Activated naive CD8-positive, alpha-beta T cell treated with anti-CD3 and anti-CD28 coated beads, Interleukin-2, amount 10 ng/mL, durations not matched to agents 7 days and 5 days (primary cell): ENCODE results near the gene LYRM7. TPM values are rescaled to one million over a fixed set of nuclear protein-coding genes. Genes with fewer than 3 reads are reported as not detected.
A peak's percentile ranks its signal among the peaks of the same experiment; 100 is the strongest.

Experiments used
- ATAC-seq: fragments of 150-1000 bp; cut with Tn5 transposase; one replicate; pipeline ENCODE4 v1.10.0; 2021; ENCODE audit warnings: low read depth, moderate library complexity
- POLR2A ChIA-PET: fragments of 350-600 bp; sonication (Branson Sonifier 250); formaldehyde crosslinking; loops from one replicate; lab custom pipeline; 2021; ENCODE audit warnings: antibody characterized with exemption; lab: Charles Lee
- DNase-seq: peaks from one replicate; pipeline ENCODE4 v3.0.0; 2021
- H3K27ac Mint-ChIP-seq: one replicate; pipeline ENCODE4 v1.8.0; 2022; ENCODE audit warnings: mild to moderate bottlenecking, mixed read lengths
- H3K27me3 Mint-ChIP-seq: one replicate; pipeline ENCODE4 v1.8.0; 2022; ENCODE audit warnings: mild to moderate bottlenecking, moderate library complexity, mixed read lengths
- H3K36me3 Mint-ChIP-seq: one replicate; pipeline ENCODE4 v1.8.0; 2021; ENCODE audit warnings: mild to moderate bottlenecking, mixed read lengths
- H3K4me1 Mint-ChIP-seq: one replicate; pipeline ENCODE4 v1.8.0; 2021; ENCODE audit warnings: mixed read lengths
- H3K4me3 Mint-ChIP-seq: one replicate; pipeline ENCODE4 v1.8.0; 2022; ENCODE audit warnings: mild to moderate bottlenecking, moderate library complexity, mixed read lengths
- H3K9me3 Mint-ChIP-seq: one replicate; pipeline ENCODE4 v1.8.0; 2021; ENCODE audit warnings: mixed read lengths
- total RNA-seq, 2 experiments: library from RNA; stranded (reverse); gene quantifications; one replicate each; pipeline ENCODE4 v1.2.3, GENCODE V29; 2021

Gene LYRM7
- total RNA-seq, 2 experiments from 2014 or later: 15.0 to 18.2 TPM

- Mint-ChIP-seq H3K27ac (peak overlapping the region; percentile 94), H3K27me3 (no peaks in the 10 kb centered on the region), H3K9me3 (no peaks in the 10 kb centered on the region), H3K4me3 (peak overlapping the region; percentile 98), H3K36me3 (peaks cover 44% of the 10 kb centered on the region), H3K4me1 (peaks cover 43% of the 10 kb centered on the region)
- DNase-seq (no peak), ATAC-seq (no peak)
- POLR2A ChIA-PET: interaction anchor here (0.6 to 2.6 kb wide), 15 partner anchors 50 to 253 kb away, joined by 3 to 34 read pairs (median 3); partner anchors contain the start of gene CDC42SE2
Measured at GRCh38 chr5:131163276-131164119, 7.2 kb upstream of the LYRM7 start.

DNA sequence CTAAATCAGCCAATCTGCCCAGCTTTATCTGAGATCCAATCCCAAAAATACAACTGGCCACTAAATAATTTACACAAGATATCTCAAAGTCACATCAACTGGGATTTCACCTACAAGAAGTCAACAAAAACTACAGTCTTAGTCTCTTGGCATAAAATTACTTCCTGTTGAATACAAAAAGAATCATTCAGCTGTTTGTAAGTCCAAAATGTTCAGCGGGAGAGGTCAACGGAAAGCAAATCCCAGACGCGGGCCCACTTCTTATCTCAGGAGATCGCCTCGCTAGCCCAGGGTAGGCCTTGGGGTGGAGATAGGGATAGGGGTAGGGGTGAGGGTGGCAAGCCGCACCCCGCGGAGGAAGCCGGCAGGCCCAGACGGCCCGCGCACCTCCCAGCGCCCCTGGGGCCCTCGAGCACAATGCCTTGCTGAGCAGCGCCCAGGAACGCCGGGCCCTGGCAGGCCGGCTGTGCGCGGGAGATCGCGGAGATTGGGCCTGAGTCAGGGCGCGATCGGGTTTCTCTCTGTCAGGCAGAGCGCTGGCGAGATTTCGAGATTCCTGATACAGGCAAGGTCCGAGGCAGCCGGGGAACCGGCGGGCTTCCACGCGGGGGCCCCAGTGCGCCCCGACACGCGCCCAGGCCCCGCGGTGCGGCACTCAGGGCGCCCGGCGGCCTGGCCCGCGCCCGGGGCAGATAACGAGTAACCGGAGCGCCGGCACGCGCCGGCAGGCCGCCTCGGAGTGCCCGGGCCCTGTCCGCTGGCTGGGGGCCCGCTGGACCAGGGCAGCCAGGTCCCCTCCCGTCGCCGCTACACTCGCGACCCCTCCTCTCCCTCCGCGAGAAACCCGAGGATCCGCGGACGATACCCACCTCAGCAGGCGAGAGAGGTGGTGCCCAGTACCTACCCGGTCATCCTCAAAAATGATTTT is 6.3 kb upstream of the LYRM7 start:
- peaks cover 39% of the 10 kb centered on the region for H3K4me1 Mint-ChIP-seq
- ATAC-seq (peak; percentile 72), DNase-seq (peak; percentile 81)
- H3K27me3 Mint-ChIP-seq: no peaks in the 10 kb centered on the region
- peak overlapping the region; percentile 97 for H3K27ac Mint-ChIP-seq
- H3K9me3 Mint-ChIP-seq: no peaks in the 10 kb centered on the region
- POLR2A ChIA-PET: interaction anchor here (0.6 to 2.6 kb wide), 18 partner anchors 45 to 252 kb away, joined by 3 to 34 read pairs (median 4); partner anchors contain the start of gene CDC42SE2
- peak overlapping the region; percentile 98 for H3K4me3 Mint-ChIP-seq
- H3K36me3 Mint-ChIP-seq: peaks cover 35% of the 10 kb centered on the region

- H3K9me3 Mint-ChIP-seq: no peaks in the 10 kb centered on the region
- H3K4me1 Mint-ChIP-seq: peaks cover 42% of the 10 kb centered on the region
- H3K27ac Mint-ChIP-seq: peak within 1 kb of the TSS; percentile 97
- peak; percentile 85 for ATAC-seq
- peak within 1 kb of the TSS; percentile 98 for H3K4me3 Mint-ChIP-seq
- DNase-seq: peak; percentile 97
- POLR2A ChIA-PET: interaction anchor here (0.6 to 1.7 kb wide), 18 partner anchors 11 to 249 kb away, joined by 3 to 17 read pairs (median 4); partner anchors contain the start of gene CDC42SE2
- H3K27me3 Mint-ChIP-seq: no peaks in the 10 kb centered on the region
- peaks cover 29% of the 10 kb centered on the region for H3K36me3 Mint-ChIP-seq
Measured at GRCh38 chr5:131165119-131165727, 5.5 kb upstream of the LYRM7 start, which contains the start of gene HINT1. Gene HINT1 (minus strand): TSS chr5:131165256. CDS start chr5:131165205, 51 bp downstream.

- POLR2A ChIA-PET: no interaction called here
- Mint-ChIP-seq H3K9me3 (no peaks in the 10 kb centered on the region), H3K27me3 (no peaks in the 10 kb centered on the region), H3K36me3 (peaks cover 10% of the 10 kb centered on the region), H3K4me1 (peaks cover 41% of the 10 kb centered on the region), H3K4me3 (no peak overlapping the region), H3K27ac (peak overlapping the region; percentile 55)
- no peak for ATAC-seq
- no peak for DNase-seq
Measured at GRCh38 chr5:131167615-131168014, 3.1 kb upstream of the LYRM7 start.

GRCh38 chr5:131169810-131170539 is 769 bp upstream of the LYRM7 start:
- H3K27ac Mint-ChIP-seq: peak overlapping the region; percentile 94
- peaks cover 44% of the 10 kb centered on the region for H3K4me1 Mint-ChIP-seq
- no peak for ATAC-seq
- no peaks in the 10 kb centered on the region for H3K27me3 Mint-ChIP-seq
- H3K9me3 Mint-ChIP-seq: no peaks in the 10 kb centered on the region
- H3K36me3 Mint-ChIP-seq: peaks cover 2% of the 10 kb centered on the region
- peak overlapping the region; percentile 97 for H3K4me3 Mint-ChIP-seq
- POLR2A ChIA-PET: interaction anchor here (1.0 to 1.2 kb wide), 3 partner anchors 87 to 96 kb away, joined by 4 read pairs; partner anchors contain the start of gene CDC42SE2
- no peak for DNase-seq

DNA sequence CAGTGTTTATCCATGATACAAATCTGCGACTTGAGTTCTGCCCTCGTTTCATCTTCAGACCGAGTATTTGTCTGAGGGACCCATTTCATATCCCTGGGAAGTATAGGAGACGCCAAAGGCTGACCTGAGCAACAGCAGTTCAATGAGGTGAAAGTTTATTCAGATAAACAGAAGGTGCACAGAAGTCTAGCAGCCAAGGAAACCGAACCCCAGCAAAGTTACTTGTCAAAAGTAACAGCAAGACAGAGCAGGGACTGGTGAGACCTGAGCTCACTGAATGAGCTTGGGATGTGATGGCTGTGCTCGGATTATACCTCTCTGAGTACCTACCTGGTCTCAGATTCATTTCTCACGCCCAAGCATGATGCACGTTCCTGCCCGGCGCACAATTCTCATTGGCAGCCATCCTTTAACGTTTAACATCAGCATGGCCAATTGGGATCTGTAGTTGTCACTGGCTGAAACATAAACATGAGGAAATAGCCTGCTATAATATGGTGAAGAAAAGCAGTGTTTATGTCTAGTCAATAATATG is 599 bp downstream of the LYRM7 start:
- Mint-ChIP-seq H3K27ac (peak overlapping the region; percentile 94), H3K4me3 (peak overlapping the region; percentile 97), H3K27me3 (no peaks in the 10 kb centered on the region), H3K9me3 (no peaks in the 10 kb centered on the region), H3K4me1 (peaks cover 40% of the 10 kb centered on the region), H3K36me3 (peaks cover 5% of the 10 kb centered on the region)
- ATAC-seq: no peak
- POLR2A ChIA-PET: interaction anchor here (0.7 to 1.7 kb wide), 6 partner anchors 53 to 94 kb away, joined by 3 to 6 read pairs (median 4); partner anchors contain the start of gene CDC42SE2
- DNase-seq: no peak

GRCh38 chr5:131180407-131180806 is 9.7 kb downstream of the LYRM7 start:
- Mint-ChIP-seq H3K36me3 (peaks cover 28% of the 10 kb centered on the region), H3K27ac (no peak overlapping the region), H3K27me3 (no peaks in the 10 kb centered on the region), H3K4me3 (no peak overlapping the region), H3K9me3 (peaks cover 1% of the 10 kb centered on the region), H3K4me1 (peaks cover 23% of the 10 kb centered on the region)
- ATAC-seq: no peak
- DNase-seq: no peak
- POLR2A ChIA-PET: interaction anchor here (1.2 kb wide), 1 partner anchor 15 kb away, joined by 3 read pairs; no protein-coding TSS in a partner anchor

DNA sequence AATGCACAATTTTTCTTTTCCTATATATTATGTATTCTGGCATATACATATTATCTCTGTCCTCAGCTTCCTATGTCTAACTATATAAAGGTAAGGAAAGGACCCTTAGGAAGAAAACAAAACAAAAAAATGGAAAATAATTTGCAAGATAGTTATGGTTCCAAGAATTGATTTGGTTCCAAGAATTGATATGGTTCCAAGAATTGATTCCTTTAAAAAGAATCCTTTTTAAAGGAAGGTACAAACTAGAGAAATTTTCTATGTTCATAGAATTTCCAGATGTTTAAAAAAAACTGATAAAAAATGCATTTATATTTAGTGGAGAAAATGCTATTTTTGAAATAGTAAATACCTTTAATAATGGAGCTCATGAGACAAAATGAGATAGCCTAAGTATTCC is 12.1 kb downstream of the LYRM7 start:
- POLR2A ChIA-PET: no interaction called here
- Mint-ChIP-seq H3K9me3 (no peaks in the 10 kb centered on the region), H3K4me3 (no peak overlapping the region), H3K27ac (no peak overlapping the region), H3K36me3 (peaks cover 20% of the 10 kb centered on the region), H3K27me3 (no peaks in the 10 kb centered on the region), H3K4me1 (peaks cover 14% of the 10 kb centered on the region)
- DNase-seq (no peak), ATAC-seq (no peak)

- POLR2A ChIA-PET: no interaction called here
Measured at GRCh38 chr5:131185523-131186104, 14.9 kb downstream of the LYRM7 start.

GRCh38 chr5:131186561-131187256 is 16.0 kb downstream of the LYRM7 start:
- Mint-ChIP-seq H3K9me3 (no peaks in the 10 kb centered on the region), H3K27me3 (no peaks in the 10 kb centered on the region), H3K27ac (no peak overlapping the region), H3K36me3 (peaks cover 32% of the 10 kb centered on the region), H3K4me3 (no peak overlapping the region), H3K4me1 (peaks cover 10% of the 10 kb centered on the region)
- POLR2A ChIA-PET: no interaction called here
- DNase-seq (no peak), ATAC-seq (no peak)

More at GRCh38 chr5:131185523-131186104, 14.9 kb downstream of the LYRM7 start:
- ATAC-seq: no peak
- H3K36me3 Mint-ChIP-seq: peaks cover 30% of the 10 kb centered on the region
- no peak overlapping the region for H3K27ac Mint-ChIP-seq
- H3K9me3 Mint-ChIP-seq: no peaks in the 10 kb centered on the region
- no peak overlapping the region for H3K4me3 Mint-ChIP-seq
- H3K4me1 Mint-ChIP-seq: peaks cover 10% of the 10 kb centered on the region
- DNase-seq: no peak
- H3K27me3 Mint-ChIP-seq: no peaks in the 10 kb centered on the region

- peaks cover 24% of the 10 kb centered on the region for H3K36me3 Mint-ChIP-seq
- POLR2A ChIA-PET: no interaction called here
- H3K9me3 Mint-ChIP-seq: no peaks in the 10 kb centered on the region
- no peak overlapping the region for H3K27ac Mint-ChIP-seq
- H3K4me3 Mint-ChIP-seq: no peak overlapping the region
- no peaks in the 10 kb centered on the region for H3K27me3 Mint-ChIP-seq
- no peak for ATAC-seq
- DNase-seq: no peak
- no peaks in the 10 kb centered on the region for H3K4me1 Mint-ChIP-seq
Measured at GRCh38 chr5:131193106-131193505, 22.4 kb downstream of the LYRM7 start.
